Suppressor macrophage treated with lipopolysaccharide for 1 hour (primary cell): ENCODE data around the gene DPYSL5.

Source experiments
- DNase-seq, 3 donors: peaks; one replicate each; pipeline ENCODE4 v3.0.0-alpha.2; 2020 to 2022

The DPYSL5 gene

DNA sequence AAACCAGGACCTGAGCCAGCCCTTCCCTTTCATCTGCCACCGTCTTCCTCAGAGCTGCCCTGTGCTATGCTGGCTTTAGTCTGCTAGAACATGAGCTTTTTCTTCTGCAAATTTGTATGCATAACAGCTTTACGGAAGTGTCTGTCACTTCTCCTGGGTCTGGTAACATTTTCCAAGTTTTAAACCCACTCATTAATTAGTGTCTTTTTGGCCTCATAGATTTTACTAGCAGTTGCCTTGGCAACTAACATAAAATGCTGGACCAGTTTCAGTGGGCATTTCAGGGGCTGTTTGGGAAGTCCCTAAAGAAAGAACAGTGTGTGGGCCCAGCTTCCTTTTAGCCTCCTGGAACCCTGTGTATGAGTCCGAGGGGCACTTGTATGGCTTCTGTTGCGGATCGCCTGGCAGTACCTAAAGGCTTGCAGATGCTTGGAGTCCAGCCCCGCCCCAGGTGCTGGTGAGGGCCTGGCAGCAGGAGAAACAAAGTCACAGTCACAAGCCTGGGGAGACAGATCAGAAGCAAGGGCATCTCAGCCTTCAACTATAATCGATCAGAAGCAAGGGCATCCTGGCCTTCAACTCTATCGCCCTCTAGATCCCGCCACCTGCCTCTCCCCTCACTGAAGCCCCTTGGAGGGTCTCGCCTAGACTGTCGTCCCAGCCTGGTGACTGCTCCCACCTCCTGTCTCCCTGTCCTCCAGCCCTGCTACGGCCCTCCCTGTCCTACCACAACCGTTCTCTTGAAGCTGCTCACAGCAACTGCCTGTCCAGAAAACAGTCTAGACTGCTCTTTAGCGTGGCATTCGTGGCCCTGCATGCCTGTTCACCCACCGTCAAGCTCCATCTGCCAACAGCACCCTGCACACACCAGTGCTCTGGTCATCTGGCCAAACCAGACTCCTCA is 85.8 kb downstream of the DPYSL5 start:
- DNase-seq = no peak

DNA sequence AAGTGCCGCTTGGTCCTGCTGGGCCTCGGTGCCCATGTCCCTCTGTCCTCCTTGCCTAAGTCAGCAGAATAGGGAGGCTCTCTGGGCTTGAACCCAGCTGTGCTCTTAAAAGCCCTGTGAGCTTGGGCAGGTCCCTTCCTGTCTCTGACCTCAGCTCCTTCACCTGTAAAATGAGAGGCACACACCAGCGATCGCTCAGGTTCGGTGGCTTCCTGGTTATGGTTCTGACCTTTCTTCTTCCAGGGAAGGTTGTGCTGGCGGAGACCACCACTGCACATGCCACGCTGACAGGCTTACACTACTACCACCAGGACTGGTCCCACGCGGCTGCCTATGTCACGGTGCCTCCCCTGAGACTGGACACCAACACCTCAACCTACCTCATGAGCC is 86.4 kb downstream of the DPYSL5 start:
- no peak for DNase-seq

DNA sequence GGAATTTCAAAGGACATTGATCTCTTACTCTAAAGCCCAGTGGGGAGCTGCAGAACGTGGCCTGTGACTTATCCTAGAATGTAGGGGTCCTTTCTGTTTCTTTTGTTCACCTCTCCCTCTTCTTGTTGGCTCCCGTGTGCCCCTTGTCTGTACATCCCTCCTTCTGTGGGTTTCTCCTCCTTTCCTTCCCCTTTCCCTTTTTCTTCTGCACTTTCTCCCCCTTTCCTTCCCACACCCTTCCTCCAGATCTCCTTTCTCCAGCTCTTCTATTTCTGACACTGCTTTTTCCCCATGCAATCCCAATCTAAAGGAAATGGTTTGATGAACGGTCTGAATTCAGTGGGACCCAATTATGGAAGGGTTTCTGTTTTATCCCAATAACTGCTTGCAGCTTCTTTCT is 87.1 kb downstream of the DPYSL5 start:
- no peak for DNase-seq

DNA sequence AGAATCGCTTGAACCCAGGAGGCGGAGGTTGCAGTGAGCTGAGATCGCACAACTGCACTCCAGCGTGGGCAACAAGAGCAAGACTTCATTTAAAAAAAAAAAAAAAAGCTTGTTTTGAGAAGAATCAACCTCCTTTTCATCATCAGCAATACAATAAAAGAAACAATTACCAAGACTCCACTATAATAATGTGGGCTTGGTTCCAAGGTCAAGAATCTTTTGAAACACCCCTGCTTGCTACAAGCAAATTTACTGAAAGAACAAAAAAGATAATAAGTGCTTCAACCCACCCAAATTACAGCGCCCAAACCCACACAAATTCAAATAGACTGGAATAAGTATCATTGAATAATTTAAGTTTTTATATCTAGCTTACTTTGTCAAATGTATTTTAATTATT is 88.9 kb downstream of the DPYSL5 start:
- DNase-seq = no peak

DNA sequence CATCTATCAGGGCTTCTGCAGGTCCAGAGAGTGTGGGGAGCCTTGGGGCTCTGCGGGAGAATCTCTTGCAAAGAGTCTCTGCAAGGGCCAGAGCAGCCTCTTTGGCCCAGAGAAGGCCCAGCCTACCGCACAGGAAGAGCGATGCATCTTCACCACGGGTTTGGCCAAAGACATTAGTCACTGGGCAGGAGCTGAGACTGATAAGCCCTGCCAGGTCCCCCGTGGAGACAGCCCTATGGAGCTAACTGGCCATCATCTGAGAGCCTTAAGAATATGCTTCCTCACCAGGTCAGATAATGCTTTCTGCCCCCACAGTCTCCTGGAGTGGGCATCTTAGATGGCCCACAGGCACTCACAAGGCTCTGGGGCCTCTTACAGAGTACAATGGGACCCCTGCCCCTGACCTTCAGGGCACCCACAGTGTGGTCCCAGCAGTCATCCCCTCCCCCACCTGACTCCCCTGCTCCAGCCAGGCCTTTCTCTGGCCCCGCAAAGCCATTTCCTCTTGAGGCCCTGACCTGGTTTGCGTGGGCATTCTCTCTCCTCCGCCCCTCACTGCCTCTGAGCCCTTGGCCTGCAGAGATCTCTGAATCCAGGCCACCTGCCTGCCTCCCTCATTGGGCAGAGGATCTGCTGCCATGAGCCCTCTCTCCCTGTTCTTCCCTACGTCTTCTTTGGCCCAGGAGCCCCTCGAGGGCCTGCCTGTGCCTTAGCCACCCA is 90.6 kb downstream of the DPYSL5 start:
- no peak for DNase-seq

DNA sequence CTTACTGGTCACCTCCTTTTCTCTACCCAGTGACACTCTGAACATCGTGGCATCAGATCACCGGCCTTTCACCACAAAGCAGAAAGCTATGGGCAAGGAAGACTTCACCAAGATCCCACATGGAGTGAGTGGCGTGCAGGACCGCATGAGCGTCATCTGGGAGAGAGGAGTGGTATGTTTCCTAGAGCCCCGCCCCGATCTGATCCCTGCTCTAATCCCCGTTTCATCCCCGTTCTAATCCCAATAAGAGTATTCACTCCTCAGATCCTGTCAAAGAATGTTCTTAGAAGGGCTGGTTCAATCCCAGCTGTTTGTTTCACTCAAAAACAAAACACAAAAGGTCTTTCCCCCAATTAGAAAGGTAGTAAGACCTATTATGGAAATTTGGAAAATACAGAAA is 92.1 kb downstream of the DPYSL5 start:
- DNase-seq = no peak

DNA sequence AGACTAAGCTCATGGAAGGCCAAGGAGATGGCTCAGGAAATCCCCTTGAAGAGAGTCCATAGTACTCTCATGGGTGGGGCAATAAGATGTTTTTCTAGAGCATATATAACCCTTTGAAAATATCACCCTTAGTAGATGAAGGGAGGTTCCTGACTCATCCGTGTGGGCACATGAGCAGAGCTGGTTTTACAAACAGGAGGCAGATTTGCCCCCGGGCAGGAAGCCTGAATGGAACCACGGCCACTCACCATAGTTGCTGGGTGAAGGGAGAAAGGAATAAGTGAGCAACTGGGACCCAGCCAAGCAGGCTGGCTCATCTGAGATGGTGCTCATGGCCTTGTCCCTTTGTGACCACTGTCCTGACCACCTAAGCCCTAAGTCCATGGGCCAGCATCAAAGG is 93.6 kb downstream of the DPYSL5 start:
- peak in 2 of 3 donors; percentile 12 to 22 for DNase-seq

DNA sequence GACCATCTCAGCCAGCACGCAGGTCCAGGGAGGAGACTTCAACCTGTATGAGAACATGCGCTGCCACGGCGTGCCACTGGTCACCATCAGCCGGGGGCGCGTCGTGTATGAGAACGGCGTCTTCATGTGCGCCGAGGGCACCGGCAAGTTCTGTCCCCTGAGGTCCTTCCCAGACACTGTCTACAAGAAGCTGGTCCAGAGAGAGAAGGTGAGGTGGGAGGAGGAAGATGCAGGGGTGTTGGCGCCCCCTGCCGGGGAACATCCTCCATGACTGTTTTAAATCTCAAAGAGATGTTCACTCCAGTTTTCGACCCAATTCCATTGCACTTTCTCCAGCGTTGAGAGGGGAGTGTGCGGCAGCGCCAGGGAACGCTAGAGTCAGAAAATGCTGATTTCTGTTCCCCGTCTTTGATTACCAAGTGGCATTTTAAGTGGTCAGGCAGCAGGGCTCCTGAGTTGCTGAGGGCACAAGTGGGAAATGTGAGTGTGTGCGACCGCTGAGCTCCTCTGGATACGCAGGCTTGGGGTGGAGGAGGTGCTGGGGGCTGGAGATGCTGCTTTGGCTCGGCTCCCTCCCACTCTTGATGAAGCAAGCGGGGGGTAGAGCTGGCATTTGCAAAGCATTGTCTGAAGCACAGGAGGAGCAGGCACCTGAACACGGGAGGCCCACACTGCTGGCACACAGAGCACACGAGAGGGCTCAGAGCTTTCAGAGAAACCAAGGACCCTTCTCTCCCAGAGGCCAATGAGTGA is 94.8 kb downstream of the DPYSL5 start:
- DNase-seq = peak; percentile 66 to 82 (median 77)

DNA sequence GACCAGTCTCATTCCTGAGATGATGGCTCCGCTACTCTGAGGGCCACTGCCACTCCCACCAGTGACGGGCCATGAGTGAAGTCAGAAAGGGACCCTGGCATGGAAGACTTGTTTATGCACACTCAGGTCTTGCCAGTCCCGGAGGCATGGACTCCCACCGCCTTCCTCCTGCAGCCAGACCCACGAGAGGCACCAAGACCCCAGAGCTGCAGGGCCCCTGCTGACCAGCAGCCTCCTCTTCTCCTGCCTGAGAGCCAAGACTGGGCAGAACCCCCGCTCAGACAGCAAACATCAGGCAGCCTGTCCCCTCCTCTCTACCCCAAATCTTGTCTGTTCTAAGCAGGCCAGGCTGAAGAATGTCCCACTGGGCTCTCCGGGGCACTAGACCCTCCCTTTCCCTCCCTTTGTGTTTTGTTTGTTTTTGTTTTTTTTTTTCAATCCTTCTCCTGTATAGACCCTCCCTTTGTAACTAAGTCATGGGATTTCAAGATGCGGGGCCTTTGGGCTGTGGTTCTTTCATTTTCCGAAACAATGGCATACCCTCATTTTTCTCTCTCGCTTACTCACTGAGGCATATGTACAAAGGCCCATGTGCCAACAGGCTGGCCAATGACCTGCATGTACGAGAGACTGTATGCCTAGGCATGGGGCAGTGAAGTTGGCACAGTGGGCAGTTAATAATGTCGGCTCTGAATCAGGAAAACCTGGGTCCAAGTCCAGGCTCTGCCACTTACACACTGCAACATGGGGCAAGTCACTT is 98.2 kb downstream of the DPYSL5 start:
- DNase-seq = no peak

DNA sequence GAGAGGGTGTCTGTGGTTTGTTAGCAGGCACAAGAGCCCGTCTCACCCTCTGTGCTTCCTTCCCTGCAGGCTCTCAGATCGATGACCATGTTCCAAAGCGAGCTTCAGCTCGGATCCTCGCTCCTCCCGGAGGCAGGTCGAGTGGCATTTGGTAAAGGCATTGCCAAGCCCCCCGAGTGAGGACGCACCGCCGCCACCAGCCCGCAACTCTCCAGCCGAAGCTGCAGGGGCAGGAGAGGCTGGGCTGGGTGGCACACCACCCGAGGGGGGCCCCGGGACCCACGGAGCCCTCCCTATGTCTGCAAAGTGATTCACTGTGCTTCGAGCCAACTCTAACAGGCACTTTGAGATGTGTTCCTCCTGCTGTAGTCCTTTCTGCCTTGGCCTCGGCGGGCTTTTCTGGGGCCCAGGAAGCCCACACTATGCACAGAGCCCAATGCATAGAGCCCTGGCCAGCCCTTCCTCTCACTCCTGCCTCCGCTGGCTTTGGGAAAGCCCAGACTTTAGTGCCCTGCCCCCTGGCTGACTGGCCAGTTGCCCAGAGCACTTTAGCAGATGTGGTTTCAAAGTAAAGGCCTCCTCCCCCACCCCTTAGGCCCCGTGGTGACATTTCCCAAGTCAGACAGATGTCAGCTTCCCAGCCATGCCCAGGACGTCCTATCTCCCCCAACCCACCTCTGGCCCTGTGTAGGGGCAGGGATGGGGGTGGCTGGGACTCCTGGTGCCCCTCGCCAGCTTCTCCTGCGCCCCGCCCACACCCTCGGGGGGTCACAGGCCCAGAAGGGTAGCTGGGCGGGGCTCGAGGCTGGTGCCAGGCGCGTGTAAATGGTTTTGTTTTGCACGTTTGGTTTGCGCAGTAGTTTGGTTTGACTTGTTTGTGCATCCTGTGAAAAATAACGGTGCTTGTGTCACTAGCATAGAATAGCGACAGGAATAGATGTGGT is 99.2 kb downstream of the DPYSL5 start:
- peak; percentile 68 to 83 (median 72) for DNase-seq

DNA sequence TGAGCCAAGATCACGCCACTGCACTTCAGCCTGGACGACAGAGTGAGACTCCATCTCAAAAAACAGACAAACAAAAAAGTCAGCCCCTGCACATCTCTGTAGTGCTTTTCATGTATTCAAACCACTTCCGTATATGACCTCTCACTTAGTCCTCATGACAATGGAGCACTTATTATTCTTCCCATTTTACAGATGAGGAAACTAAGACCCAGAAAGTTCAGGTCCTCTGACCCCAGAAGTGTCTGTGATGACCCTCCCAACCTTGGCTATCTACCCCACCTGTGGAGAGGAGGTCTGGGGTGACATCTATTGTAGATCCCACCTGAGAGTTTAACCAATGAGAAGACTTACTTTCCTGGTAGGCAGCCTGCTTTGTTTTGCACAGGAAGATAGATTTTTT is 100.9 kb downstream of the DPYSL5 start:
- no peak for DNase-seq

DNA sequence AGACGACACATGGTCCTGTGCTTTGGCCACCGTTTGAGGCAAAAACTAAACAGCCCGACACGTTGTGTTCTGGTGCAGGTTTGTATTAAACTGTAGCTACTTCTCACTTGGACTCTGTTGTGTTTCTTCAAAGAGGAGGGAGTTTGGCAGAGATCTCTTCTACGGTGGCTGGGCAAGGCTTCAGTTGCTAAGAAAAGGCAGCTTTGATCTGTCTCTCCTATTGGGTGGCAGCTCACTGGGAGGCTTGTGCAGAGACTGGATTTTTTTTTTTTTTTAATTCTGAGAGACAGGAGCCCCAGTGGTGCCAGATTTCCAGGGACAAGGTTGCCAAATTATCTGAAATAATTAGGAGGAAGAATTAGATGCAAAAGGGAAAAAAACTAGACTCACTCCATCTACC is 102.3 kb downstream of the DPYSL5 start:
- no peak for DNase-seq

DNA sequence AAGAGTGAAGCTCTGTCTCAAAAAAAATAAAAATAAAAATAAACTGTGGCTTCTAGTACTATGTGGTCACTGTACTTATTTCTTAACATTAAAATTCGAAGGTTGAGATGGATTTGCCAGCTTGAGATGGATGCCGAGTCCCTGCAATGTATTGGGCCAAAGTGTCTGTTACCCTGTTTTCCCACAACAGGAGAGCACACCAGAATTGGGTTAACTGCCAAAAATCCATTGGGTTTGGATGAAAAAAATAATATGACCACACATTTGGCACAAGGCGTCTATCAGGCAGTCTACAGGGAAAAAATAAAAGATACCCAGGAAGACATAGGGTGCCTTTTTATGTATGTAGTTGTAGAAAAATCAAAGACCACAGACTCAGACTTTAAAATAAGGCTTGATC is 103.3 kb downstream of the DPYSL5 start:
- DNase-seq = no peak

DNA sequence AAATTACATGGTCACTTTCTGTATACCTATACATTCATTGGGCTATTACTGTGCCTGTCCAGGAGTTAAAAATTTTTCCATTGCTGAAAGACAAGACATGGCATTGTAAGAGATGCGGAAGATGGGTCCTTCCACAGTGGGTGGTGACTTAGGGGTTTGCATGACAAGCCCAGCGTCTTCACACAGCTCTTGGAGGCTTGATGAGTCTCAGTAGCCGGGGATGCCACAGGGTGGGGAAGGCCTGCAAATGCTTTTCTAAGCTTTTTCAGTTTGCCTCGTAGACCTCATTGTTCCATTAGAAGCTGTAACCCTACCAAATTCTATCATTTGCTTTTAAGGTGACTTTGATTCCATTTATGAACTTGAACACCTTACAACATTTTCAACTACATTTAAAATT is 104.4 kb downstream of the DPYSL5 start:
- DNase-seq = no peak

DNA sequence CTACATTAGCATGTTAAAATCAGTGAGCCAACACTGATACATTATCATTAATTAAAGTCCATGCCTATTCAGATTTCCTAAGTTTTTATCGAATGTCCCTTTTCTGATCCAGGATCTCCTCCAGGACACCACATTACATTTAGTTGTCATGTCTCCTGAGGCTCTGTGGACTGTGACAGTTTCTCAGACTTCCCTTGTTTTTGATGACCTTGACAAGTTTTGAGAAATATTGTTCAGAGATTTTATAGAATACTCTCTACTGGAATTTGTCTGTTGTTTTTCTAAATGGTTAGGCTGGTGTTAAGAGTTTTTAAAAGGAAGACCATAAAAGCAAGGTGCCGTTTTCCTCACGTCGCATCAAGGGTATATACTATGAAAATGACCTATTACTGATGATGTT is 106.2 kb downstream of the DPYSL5 start:
- DNase-seq = no peak

DNA sequence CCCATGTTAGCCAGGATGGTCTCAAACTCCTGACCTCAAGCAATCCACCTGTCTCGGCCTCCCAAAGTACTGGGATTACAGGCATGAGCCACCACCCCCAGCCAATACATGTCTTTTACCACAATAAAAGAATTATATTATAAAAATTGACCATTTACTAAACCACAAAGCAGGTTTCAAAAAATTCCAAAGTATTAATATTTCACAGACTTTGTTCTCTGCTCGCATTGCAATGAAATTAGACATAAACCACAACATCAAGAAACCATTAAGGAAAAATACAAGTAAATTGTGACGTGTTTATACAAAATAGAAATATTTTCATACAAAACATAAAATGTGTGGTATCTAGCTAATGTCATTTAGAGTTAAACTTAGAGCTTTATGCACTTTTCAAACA is 109.1 kb downstream of the DPYSL5 start:
- no peak for DNase-seq

DNA sequence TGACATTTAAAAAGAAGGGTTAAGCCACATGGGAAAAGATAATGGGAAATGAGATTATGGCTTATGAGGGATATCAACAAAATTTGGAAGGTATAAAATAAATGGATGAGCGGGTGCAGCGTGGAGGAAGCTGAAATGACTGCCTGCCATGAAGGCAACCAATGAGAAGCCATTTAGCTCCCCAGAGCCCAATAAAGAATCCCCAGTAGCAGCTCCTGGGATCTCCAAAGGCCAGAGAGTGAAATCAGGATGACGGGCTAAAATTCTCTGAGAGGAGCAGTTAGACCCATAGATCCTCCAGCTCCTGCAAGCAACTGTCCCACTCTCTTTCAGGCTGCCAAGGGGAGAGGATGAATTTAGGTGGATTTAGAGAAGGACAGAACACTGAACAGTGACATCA is 109.6 kb downstream of the DPYSL5 start:
- no peak for DNase-seq

DNA sequence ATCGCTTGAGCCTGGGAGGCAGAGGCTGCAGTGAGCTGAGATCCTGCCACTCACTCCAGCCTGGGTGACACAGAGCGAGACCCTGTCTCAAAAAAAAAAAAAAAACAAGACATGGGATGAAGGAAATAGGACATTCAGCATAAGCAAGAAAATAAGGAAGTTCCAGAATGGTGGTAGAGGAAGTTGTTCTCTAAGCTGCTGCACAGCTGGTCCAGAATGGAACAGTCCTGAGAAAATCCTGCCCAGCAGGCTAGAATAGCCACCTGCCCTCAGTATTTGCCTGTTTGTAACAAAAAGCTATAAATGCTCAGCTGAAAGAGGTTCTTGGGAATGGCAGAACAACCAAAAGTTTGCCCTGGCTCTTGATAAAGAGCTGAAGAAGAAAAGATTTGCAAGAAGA is 111.4 kb downstream of the DPYSL5 start:
- DNase-seq = peak; percentile 40 to 63 (median 59)

DNA sequence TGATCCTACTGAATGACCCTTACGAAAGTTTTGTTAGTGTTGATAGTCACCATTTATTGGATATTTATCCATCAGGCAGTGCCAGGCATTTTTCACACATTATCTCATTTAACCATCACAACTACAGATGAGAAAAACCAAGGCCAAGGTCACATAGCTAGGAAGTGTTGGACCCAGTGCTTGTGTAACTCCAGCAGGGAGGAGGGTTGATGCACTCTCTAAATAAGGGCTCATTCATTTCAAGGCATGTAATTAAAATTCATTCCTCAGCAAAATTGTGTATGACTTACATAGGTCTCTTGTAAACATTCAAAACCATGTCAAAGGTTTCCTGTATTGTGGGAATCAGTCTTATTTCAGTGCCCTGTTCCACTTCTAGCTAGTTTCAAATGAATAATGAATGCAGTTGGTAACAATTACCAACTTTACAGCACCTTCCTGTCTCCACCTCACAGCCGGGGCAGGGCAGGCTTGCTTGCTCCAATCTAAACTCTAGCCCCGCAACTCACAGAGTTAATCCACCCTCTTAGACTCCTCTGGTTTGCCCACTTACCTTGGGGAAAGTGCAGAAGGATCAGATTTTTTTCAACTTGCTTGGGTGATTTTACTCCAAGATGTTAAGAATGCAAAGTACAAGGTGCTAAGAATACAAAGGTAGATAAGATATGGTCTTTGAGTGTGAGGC is 116.7 kb downstream of the DPYSL5 start:
- no peak for DNase-seq

DNA sequence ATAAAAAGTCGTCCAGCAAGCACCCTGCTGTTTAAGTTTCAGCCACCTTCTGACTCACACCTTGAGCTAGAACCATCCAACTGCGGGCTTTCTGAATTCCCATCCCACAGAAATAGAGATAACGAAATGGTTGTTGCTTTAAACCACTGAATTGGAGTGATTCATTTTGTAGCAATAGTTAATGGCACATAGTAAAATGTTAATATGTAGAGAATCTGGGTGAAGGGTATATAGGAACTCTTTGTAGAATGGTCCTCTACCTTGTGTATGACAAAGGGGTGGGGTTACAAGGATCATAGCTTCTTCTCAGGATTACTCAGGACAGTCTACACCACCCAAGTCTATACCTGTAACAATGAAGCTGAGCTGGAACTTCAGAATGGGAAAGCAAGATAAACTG is 120.1 kb downstream of the DPYSL5 start:
- DNase-seq = no peak
